SK-MEL-5 (cell line): Measurements from ENCODE around the gene SPATA3. TPM values are rescaled to one million over a fixed set of nuclear protein-coding genes. Genes with fewer than 3 reads are reported as not detected.
"Not testable (repeated sequence)": the region's sequence is repeated elsewhere in the genome, so short reads cannot be mapped to it uniquely, and the experiment has no call there.

ENCODE experiments used
- DNase-seq: peaks from one replicate; pipeline ENCODE4 v3.0.0-alpha.2; 2016; ENCODE audit warnings: low read depth, low spot score
- in situ Hi-C: cut with HindIII; loops from 2 replicates; pipeline ENCODE4 v1.10.0; 2016; ENCODE audit warnings: low sequenced_read_pairs, high pct_unique_total_duplicates, low pct_unique_long_range_greater_than_20kb
- total RNA-seq: library from RNA; depleted of rRNA; stranded (reverse); fragments of >200 nt; shearing (Covaris generic); gene quantifications from 2 replicates; pipeline ENCODE4 v1.2.3, GENCODE V29; 2014

The SPATA3 gene
- total RNA-seq, 1 experiment from 2014 or later = not detected

DNA sequence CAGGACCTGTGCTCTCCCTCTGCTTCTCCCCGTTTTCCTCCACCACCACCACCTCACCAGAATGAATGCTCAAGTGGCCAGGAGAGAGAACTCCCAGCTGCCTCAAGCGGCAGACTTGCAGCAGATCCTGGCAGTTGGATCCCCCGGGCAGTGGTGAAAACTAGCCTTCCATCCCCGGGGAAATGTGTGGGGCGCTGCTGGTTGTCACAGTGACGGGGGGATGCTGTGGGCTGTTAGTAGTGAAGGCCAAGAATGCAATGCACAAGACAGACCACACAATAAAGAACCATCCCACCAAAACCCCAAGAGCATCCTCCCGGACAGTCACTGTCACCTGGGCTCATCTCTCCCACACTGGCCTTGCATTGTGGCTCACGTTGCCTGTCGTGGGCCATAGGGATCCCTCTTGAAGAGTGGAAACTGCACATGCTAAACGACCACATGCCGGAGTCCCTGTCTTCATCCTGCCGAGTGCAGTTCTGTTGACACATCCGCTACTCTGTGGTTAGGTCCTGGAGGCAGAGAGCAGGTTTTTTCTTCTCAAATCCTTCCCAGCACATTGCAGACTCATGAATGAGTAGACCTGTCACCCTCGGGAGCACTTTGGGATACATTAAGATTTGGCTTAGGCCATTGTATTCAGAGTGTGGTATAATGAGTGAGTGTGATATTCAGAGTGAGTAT, 13.5 kb downstream of the SPATA3 start:
- DNase-seq = no peak
- in situ Hi-C loops = no loop called here

DNA sequence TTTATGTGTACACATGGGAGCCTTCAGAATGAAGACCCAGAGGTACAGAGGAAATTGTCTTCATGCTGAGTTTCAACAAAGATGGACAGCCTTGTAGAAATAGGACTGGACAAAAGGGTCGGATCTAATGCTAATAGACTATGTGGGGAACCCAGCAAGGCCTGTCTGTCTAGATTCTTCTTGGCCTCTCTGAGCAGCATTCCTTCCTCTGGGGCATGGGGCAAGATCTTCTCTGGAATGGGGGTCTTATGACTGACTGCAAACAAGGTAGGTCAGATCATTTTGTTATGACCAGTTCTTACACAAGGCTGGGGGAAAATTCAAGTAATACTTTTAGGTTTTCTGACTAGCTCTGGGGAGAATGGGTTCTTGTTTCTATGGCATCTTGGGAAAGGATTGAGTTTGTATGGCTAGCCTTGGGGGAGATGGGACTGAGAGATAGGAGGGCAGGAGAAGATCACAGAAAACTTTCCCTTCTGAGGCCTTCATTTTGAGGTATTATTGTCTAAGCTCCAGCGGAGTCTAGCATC, 14.3 kb downstream of the SPATA3 start:
- DNase-seq = no peak
- in situ Hi-C loops = no loop called here

DNA sequence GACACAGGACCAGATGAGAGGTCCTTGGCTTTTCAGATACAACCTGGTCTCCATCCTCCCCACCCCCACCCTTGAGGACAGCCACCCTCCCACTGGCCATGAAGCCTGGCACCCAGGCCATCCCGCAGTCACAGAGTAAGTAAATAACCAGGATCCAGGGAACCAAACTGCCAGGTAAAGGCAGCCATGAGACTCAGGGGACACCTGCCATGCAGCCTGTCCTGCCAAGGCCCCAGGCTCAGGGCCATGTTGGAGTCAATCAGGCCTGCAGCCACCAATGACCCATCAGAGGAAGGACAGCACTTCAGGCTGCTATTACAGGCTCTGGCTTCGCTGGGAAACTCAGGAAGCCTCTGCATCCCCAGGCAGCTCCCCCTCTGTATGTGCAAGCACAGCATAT, 15.6 kb downstream of the SPATA3 start:
- in situ Hi-C loops = no loop called here
- DNase-seq = no peak

DNA sequence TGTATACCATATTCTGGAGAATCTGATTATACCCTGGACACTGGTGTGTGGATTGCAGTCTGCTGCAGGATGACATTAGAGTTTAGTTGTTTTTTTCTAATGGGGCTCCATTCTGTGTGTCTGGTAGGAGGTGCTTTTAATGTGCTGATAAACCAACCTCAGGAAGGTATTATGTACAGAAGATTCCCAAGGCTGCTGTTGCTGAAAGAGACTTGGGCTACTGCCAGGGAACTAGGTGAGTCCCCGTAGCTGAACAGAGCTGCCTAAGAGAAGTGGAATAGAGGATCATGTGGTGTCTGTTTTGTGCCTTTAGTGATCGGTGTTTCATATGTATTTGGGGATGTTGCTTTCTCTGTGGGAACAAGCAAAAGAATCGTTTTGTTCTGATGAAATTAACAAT, 16.5 kb downstream of the SPATA3 start:
- DNase-seq = no peak
- in situ Hi-C loops = no loop called here

DNA sequence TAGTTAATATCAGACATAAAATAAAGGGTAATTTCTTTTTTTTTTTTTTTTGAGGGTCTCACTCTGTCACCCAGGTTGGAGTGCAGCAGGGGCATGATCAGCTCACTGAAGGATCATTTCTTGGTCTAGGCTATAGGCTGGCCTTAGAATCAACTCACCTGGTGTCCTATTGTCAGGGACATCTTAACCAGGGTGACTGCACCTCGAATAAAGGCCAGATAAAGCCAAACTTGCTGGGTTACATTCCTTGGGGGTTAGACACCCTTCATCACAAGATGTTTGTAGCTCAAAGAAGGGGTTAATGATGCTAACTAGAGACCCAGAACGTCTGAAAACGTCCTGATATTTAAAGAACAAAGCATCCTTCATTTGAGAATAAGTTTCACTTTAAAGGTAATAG, 17.9 kb downstream of the SPATA3 start:
- in situ Hi-C loops = no loop called here
- no peak for DNase-seq

DNA sequence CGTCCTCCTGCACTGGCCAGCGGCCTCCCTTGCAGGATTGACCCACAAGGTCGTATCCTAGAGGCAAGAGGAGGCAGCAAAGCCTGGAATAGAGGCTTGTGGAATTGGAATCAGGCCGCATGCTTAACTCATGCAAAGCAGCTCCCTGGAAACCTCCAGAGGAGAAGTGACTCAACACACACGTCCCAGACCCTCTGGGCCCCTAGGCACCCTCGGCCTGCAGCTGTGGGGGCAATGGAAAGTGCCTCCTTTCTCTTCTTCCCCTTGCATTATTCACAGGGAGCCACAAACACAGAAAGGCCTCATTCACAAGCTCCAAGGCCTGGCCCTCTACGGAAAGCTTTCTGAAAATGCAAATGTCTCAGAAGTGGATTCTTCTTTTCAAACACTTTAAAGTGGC, 19.6 kb downstream of the SPATA3 start:
- no peak for DNase-seq
- in situ Hi-C loops = no loop called here

DNA sequence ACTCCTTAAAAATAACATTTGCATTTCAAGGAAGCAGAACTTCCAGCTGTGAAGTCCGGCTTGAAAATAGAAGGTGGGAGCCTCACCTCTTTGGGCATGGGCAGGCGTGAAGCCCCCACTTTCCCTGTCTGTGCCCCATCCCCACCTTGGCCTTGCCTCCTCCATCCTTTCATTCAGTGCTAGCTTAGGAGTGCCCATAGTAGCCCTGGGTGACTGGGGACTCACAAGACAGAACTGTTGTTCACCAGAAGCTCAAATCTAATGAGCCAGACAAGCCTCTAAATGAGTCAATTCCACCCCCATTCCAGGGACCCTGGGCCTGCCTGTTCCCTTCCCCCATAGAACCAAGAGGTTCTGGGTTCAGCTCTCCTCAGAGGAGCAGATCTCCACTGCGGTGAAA, 20.0 kb downstream of the SPATA3 start:
- in situ Hi-C loops = no loop called here
- no peak for DNase-seq

DNA sequence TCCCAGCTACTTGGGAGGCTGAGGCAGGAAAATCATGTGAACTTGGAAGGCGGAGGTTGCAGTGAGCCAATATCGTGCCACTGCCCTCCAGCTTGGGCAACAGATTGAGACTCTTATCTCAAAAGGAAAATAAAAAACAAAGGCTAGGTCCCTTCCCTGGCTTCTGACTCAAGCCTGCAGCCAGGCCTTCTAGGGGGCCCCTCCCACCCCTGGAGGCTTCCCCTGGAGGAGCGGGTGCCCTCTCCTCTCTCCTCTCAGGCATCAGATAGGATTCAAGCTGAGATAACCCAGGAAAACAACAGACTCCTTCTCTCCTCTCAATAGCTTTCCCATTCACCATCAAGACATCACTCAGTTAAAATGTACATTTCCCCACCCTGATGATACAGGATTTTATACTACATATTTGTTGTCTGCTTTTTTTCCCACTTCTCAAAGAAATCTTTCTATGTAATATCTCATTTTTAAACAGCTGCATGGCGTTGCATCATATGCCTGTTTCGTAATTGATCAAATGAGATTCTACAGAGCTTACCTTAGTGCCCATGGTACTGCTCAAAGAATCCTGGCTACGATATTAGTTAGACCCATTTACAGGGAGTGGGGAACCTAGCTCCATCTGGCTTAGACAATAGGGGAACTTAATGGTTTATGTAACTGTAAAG, 20.8 kb downstream of the SPATA3 start:
- DNase-seq = no peak
- in situ Hi-C loops = no loop called here

DNA sequence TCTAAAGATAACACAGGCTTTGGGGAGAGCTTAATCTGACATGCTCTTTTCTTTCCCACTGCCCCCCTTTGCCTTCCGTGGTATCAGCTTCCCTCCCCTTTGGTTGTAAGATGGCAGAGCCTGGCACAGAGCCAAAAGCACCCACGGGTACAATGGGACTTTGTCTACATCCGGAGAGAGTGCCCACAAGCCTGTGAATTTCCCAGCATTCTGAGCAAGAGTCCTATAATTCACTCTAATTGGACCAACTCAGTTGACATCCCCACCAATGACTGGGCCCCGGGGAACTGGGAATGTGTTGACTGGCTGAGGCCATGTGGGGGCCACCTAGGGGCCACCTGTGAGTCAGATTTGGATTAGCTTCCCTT, 21.3 kb downstream of the SPATA3 start:
- peak; percentile 68 for DNase-seq
- in situ Hi-C loops = no loop called here

DNA sequence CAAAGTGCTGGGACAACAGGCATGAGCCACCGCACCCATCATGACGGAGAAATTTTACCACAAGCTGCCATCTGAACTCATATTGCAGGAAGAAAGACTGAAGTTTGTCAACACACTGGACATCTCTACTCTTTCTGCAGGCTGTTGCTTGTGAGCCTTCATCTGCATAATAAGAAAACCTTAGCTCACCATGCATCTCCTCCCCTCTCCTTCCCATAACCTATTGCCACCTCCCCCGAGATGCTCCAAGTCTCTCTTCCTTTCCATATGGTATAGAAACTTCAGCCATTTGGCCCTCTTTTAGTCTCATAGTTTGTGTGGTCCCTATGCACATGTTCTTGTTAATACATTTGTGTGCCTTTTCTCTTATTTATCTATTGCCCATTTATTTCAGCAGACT, 22.3 kb downstream of the SPATA3 start:
- in situ Hi-C loops = no loop called here
- DNase-seq = no peak

DNA sequence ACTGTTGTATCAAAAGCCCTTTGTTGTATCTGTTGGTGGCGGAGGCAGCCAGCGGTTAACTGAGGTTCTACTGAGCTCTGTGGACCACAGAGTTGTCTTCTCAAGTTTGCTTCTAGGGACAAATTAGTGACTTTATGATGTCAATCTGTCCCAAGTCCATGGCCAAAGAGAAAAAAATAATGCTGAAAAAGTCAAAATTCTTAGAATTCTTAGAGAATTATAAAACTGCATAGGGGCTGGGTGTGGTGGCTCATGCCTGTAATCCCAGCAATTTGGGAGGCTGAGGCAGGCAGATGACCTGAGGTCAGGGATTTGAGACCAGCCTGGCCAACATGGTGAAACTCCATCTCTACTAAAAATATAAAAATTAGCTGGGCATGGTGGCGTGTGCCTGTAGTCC, 29.1 kb downstream of the SPATA3 start:
- in situ Hi-C loops = not testable (repeated sequence)

DNA sequence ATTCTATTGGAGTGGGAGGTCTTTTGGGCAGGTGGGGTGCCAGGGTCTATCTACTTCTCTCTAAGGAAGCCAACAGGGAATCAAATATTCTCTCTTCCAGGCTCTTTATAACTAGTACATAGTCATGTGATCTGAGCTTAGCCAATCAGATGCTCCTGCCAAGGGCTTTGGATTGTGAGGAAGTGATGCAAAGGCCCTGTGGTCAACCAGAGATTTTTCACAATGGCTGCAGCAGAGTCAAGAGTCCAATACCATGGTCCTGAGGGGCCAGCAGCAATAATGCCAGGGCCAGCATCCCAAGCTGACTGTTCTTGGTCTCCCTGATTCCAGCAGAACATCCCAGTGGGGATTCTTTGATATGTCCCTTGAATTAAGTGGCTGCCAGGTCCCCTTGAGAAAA, 33.0 kb downstream of the SPATA3 start:
- DNase-seq = no peak
- in situ Hi-C loops = no loop called here

More for the DNA sequence above, 29.1 kb downstream of the SPATA3 start:
- not testable (repeated sequence) for DNase-seq

DNA sequence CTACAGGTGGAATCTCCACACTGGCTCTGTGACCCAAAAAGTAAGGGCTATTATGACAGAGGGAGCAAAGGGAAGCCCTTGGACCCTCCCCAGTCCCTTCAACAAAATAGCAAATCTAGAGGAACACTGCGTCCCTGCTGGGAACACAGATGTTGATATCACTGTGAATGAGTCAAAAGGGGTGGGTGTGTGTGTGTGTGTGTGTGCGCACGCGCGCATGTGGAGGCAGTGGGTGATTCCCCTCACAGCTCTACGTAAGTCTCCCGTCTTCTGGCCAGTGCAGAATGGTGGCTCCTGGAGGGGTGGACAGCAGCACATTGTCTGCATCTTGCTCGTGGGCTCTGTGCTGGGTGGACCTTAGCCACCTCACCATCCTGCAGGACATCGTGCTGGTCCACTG, 33.6 kb downstream of the SPATA3 start:
- in situ Hi-C loops = no loop called here
- DNase-seq = no peak

DNA sequence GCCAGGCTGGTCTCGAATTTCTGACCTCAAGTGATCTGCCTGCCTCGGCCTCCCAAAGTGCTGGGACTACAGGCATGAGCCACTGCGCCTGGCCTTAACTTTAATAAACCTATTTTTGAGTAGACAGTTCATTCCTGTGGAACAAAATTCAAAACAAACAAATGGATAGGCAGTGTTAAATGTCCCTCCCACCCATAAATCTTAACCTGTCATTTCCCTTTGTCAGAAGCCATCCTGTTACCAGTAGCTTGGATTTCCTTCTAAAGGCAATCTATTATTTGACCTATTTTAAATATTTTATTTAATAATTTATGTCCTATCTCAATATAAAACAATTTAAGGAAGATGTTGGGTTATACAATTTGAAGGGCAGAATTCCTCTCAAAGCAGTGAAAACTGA, 34.8 kb downstream of the SPATA3 start:
- in situ Hi-C loops = no loop called here

DNA sequence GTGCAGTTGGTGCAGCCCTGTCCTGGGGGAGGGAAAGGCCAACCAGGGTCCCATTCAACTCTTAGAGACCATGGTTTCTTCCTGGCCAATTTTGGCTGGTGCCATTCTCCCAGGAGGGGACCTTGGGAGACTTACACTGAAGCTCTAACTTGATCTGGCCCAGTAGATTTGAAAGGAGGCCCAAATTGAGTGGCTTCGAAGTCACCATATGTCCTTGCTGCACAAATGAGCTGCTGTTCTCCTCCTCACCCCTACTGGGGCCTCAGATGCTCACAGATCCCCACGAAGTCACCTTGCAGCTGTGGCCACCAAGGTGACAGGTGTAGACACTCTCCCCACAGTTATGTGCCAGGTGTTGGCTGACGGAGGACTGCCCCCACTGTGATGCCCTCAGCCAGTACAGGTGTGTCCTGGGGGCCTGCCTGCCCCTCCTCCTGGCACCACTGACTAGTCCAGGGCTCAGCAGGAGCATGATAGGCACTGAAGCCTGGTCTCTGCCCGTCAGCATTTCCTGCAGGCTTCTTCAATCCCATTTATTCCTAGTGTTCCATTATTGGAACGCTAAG, 36.7 kb downstream of the SPATA3 start:
- in situ Hi-C loops = no loop called here
- DNase-seq = no peak

More for the DNA sequence above, 34.8 kb downstream of the SPATA3 start:
- DNase-seq = no peak

DNA sequence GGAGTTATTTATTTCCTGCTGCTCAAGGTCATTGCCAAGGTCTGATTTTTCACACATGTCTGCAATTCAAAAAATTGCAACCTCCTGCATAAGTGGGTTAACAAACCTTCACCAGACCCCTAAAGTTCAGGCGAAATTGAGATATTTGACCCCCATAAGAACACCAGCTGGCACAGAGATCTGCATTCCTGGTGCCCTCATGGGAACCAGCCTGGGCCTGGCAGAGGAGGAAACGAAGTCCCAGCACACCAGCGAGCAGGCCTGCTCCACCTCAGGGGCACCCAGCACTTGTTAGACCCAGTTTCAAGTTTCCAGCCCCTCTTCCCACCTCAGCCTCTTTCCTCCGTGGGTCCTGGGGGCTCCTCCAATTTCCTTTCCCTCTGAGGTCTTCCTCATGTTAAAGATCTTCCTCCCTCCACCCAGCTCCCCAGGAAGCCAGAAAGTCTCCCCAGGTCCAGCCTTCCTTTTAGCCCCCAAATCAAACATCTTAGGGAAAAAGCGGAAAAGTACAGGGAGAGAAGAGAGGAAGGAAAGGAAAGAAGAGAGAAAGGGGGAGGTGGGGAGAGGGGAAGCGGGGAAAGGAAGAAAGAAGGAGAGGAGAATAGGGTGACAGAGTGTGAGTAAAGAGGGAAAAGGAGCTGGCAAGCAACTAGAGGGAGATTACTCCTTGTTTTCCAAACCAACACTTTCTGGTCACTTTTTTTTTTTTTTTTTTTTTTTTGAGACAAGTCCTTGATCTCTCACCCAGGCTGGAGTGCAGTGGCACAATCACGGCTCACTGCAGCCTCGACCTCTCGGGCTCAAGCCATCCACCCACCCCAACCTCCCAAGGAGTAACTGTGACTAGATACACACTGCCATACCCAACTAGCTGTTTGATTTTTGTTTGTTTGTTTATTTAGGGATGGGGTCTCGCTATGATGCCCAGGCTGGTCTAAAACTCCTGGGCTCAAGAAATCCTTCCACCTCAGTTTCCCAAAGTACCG, 37.5 kb downstream of the SPATA3 start:
- in situ Hi-C loops = no loop called here
- no peak for DNase-seq

DNA sequence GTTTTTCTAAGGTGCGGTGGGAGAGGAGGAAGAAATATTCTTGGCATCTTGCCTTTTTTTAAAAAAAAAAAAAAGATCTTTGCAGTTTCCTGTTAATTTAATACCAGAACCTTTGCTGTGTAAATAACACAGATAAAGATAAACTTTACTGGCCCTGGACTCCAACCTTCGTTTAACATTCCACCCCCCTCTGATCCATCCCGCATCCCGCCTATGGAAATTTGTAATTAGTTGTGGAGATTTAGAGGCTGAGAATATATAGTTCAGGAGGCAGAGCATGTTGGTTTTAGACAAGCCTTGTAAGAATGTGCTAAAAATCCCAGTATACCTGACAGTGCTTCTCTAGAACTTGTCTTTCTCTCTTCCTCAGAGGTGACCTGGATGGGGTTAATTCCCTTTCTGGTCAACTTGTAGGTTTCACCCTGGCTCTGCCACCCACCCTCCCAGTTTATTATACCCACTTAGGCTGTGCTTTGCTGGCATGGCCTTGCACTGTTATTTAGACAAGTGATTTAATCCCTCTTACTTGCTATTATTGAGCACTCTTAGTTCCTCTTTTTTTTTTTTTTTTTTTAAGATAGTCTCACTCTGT, 38.5 kb downstream of the SPATA3 start:
- no peak for DNase-seq
- in situ Hi-C loops = no loop called here

DNA sequence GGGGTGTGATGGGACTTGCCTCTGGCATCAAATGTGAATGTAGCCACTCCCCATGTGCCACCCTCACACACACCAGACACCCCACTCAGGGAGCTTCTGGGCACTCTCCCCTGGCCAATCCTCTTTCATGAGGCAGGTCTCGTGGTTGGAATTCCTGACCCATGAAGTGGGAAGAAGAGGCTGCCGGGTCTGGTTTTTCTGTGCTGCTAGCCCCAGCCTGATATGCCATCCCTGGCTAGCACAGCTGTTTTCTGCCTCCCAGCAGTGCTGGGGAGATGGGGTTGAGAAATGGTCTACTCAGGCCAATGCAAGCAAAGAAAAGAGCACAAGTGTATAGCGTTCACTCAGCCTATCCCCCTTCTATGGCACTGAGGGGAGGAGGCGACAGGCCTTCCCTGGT, 40.2 kb downstream of the SPATA3 start:
- in situ Hi-C loops = no loop called here

More for the DNA sequence above, 40.2 kb downstream of the SPATA3 start:
- DNase-seq = no peak
